ENCODE data around the gene ADRA2B. TPM values are rescaled to one million over a fixed set of nuclear protein-coding genes. Genes with fewer than 3 reads are reported as not detected.

Gene ADRA2B
- total RNA-seq, 1 donor from 2014 or later = 2.9 TPM

GRCh38 chr2:96097951-96098823 lies 18.2 kb downstream of the ADRA2B start:
- peak; percentile 10 for DNase-seq
- H3K4me1 ChIP-seq = peaks cover 60% of the 10 kb centered on the region
- no peaks in the 10 kb centered on the region for H3K9me3 ChIP-seq (replicated peaks)
- no peaks in the 10 kb centered on the region for H3K36me3 ChIP-seq
- H3K27ac ChIP-seq (replicated peaks) = peak overlapping the region; percentile 94
- no peaks in the 10 kb centered on the region for H3K27me3 ChIP-seq (ENCODE audit: low read depth)
- TF ChIP-seq CTCF (IDR thresholded peaks at IDR 0.05; ENCODE audit: borderline replicate concordance) = no peak
- peak overlapping the region; percentile 27 for H3K4me3 ChIP-seq
- intact Hi-C loops (cut with micrococcal nuclease) = no loop called here

DNA sequence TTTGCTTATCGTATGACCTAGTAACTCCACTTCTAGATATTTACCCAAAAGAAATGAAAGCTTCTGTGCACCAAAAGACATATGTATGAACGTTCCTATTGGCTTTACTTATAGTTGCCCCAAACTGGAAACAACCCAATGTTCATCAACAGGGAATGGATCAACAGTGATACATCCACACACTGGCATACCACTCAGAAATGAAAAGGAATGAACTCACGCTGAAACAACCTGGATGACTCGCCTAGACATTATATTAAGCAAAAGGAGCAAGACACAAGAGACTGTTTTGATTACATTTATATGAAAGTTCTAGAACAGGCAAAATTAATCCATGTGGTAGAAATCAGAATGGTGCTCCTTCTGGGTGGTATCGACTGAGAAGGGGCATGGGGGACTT lies 18.9 kb downstream of the ADRA2B start:
- no peaks in the 10 kb centered on the region for H3K27me3 ChIP-seq (ENCODE audit: low read depth)
- H3K36me3 ChIP-seq = no peaks in the 10 kb centered on the region
- H3K4me1 ChIP-seq = peaks cover 53% of the 10 kb centered on the region
- H3K4me3 ChIP-seq = no peak overlapping the region
- no peak for DNase-seq
- no peaks in the 10 kb centered on the region for H3K9me3 ChIP-seq (replicated peaks)
- H3K27ac ChIP-seq (replicated peaks) = peak overlapping the region; percentile 94
- no peak for TF ChIP-seq CTCF (IDR thresholded peaks at IDR 0.05; ENCODE audit: borderline replicate concordance)
- intact Hi-C loops (cut with micrococcal nuclease) = no loop called here

DNA sequence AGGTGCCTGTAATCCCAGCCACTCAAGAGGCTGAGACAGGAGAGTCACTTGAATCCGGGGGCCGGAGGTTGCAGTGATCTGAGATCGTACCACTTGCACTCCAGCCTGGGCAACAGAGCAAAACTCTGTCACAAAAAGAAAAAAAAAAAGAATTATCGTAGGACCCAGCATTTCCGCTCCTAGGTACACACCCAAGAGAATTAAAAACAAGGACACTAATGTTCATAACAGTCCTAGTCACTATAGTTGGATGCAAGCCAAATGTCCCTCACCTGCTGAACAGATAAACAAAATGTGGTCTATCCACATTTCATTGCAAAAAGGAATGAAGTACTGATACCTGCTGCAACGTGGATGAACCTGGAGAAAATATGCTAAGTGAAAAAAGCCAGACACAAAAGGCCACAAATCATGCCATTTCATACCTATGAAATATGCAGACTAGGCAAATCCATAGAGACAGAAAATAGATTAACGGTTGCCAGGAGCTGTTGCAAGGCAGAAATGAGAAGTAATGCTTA lies 21.2 kb downstream of the ADRA2B start:
- no peaks in the 10 kb centered on the region for H3K9me3 ChIP-seq (replicated peaks)
- no peak overlapping the region for H3K4me3 ChIP-seq
- DNase-seq = peak; percentile 13
- H3K27me3 ChIP-seq (ENCODE audit: low read depth) = no peaks in the 10 kb centered on the region
- H3K27ac ChIP-seq (replicated peaks) = no peak overlapping the region
- H3K36me3 ChIP-seq = no peaks in the 10 kb centered on the region
- intact Hi-C loops (cut with micrococcal nuclease) = no loop called here
- no peak for TF ChIP-seq CTCF (IDR thresholded peaks at IDR 0.05; ENCODE audit: borderline replicate concordance)
- H3K4me1 ChIP-seq = peaks cover 60% of the 10 kb centered on the region

GRCh38 chr2:96093528-96093927 lies 22.8 kb downstream of the ADRA2B start:
- H3K4me3 ChIP-seq = no peak overlapping the region
- H3K9me3 ChIP-seq (replicated peaks) = no peaks in the 10 kb centered on the region
- no peak for TF ChIP-seq CTCF (IDR thresholded peaks at IDR 0.05; ENCODE audit: borderline replicate concordance)
- H3K27ac ChIP-seq (replicated peaks) = no peak overlapping the region
- H3K4me1 ChIP-seq = peaks cover 55% of the 10 kb centered on the region
- no peak for DNase-seq
- H3K27me3 ChIP-seq (ENCODE audit: low read depth) = no peaks in the 10 kb centered on the region
- intact Hi-C loops (cut with micrococcal nuclease) = no loop called here
- H3K36me3 ChIP-seq = no peaks in the 10 kb centered on the region

DNA sequence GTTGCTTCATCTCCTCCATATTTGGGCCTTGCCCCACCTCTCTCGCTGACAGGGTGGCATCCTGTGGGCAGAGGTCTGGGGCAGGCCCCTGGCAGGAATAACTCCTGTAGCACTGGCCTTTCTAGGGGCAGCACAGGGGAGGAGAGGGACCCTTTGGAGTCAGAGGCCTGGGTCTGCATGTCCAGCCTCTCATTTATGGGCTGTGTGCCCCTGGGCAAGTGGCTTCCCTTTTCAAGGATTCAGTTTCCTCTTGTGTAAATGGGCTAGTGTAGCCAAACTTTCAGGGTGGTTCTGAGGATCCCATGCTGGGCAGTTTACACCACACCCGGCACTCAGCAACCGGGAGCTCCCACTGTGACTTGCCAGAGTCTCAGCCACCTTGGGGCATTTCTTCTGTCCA lies 23.4 kb downstream of the ADRA2B start:
- H3K4me1 ChIP-seq = peaks cover 49% of the 10 kb centered on the region
- intact Hi-C loops (cut with micrococcal nuclease) = no loop called here
- no peaks in the 10 kb centered on the region for H3K9me3 ChIP-seq (replicated peaks)
- H3K27ac ChIP-seq (replicated peaks) = no peak overlapping the region
- H3K4me3 ChIP-seq = no peak overlapping the region
- no peak for DNase-seq
- no peaks in the 10 kb centered on the region for H3K36me3 ChIP-seq
- no peak for TF ChIP-seq CTCF (IDR thresholded peaks at IDR 0.05; ENCODE audit: borderline replicate concordance)
- H3K27me3 ChIP-seq (ENCODE audit: low read depth) = no peaks in the 10 kb centered on the region

All from left ventricle myocardium inferior (tissue), 1 donor.